GM23338 (cell line): ENCODE results near the gene MRPS21. TPM values are rescaled to one million over a fixed set of nuclear protein-coding genes. Genes with fewer than 3 reads are reported as not detected.

Source experiments
- ATAC-seq: fragments of 200-7000 bp; cut with Tn5 transposase; 3 replicates; pipeline ENCODE4 v1.9.1; 2020
- DNase-seq: peaks from one replicate; pipeline ENCODE4 v3.0.0-alpha.2; 2015; ENCODE audit warnings: low spot score
- H2AFZ ChIP-seq: fragments of 200-600 bp; sonication (generic); 2 replicates; pipeline ENCODE4 v1.8.0; 2016; ENCODE audit warnings: antibody characterized with exemption, mild to moderate bottlenecking, moderate library complexity
- H3F3A ChIP-seq: fragments of 200-600 bp; sonication (generic); replicated peaks from 2 replicates; pipeline ENCODE4 v1.8.0; 2017; ENCODE audit warnings: antibody characterized with exemption, mixed run types, low read depth
- H3K27ac ChIP-seq: fragments of 200-600 bp; sonication (generic); 2 replicates; pipeline ENCODE4 v1.6.1; 2016; ENCODE audit warnings: low read depth
- H3K27me3 ChIP-seq: fragments of 200-600 bp; sonication (generic); 2 replicates; pipeline ENCODE4 v1.8.0; 2016; ENCODE audit warnings: mild to moderate bottlenecking, mixed run types, moderate library complexity; ENCODE audit not compliant: insufficient read depth
- H3K36me3 ChIP-seq: fragments of 200-600 bp; sonication (generic); 2 replicates; pipeline ENCODE4 v1.8.0; 2016; ENCODE audit warnings: mild to moderate bottlenecking; ENCODE audit not compliant: insufficient read depth
- H3K4me1 ChIP-seq: fragments of 200-600 bp; sonication (generic); 2 replicates; pipeline ENCODE4 v1.8.0; 2016; ENCODE audit warnings: mild to moderate bottlenecking, moderate library complexity; ENCODE audit not compliant: insufficient read depth
- H3K4me2 ChIP-seq: fragments of 200-600 bp; sonication (generic); 2 replicates; pipeline ENCODE4 v1.7.1; 2017; ENCODE audit warnings: mixed run types
- H3K4me3 ChIP-seq: fragments of 200-600 bp; sonication (generic); 2 replicates; pipeline ENCODE4 v1.6.1; 2016; ENCODE audit warnings: mixed run types
- H3K79me2 ChIP-seq: fragments of 200-600 bp; sonication (generic); replicated peaks from 2 replicates; pipeline ENCODE4 v1.8.0; 2017; ENCODE audit warnings: mild to moderate bottlenecking; ENCODE audit not compliant: insufficient read depth
- H3K9me2 ChIP-seq: fragments of 200-600 bp; sonication (generic); 2 replicates; pipeline ENCODE4 v1.8.0; 2017; ENCODE audit not compliant: insufficient read depth
- H4K20me1 ChIP-seq: fragments of 200-600 bp; sonication (generic); replicated peaks from 2 replicates; pipeline ENCODE4 v1.8.0; 2017; ENCODE audit warnings: mild to moderate bottlenecking; ENCODE audit not compliant: insufficient read depth
- H3K27ac Mint-ChIP-seq: 2 replicates; pipeline ENCODE4 v1.8.0; 2020; ENCODE audit warnings: inconsistent platforms, mild to moderate bottlenecking, moderate library complexity, mixed read lengths
- H3K27me3 Mint-ChIP-seq: 3 replicates; pipeline ENCODE4 v1.8.0; 2022; ENCODE audit warnings: low read depth, mild to moderate bottlenecking, moderate library complexity, mixed read lengths, inconsistent platforms; ENCODE audit not compliant: insufficient read depth, poor library complexity
- H3K36me3 Mint-ChIP-seq: 3 replicates; pipeline ENCODE4 v1.8.0; 2021; ENCODE audit warnings: low read depth, mild to moderate bottlenecking, inconsistent platforms, moderate library complexity, mixed read lengths
- H3K4me1 Mint-ChIP-seq: 3 replicates; pipeline ENCODE4 v1.8.0; 2020; ENCODE audit warnings: mild to moderate bottlenecking, inconsistent platforms, mixed read lengths
- H3K4me3 Mint-ChIP-seq: 3 replicates; pipeline ENCODE4 v1.8.0; 2021; ENCODE audit warnings: moderate library complexity, mild to moderate bottlenecking, inconsistent platforms, mixed read lengths
- H3K9me3 Mint-ChIP-seq: 3 replicates; pipeline ENCODE4 v1.8.0; 2020; ENCODE audit warnings: moderate library complexity, mild to moderate bottlenecking, inconsistent platforms, mixed read lengths
- CREB1 ChIP-seq: fragments of 250-450 bp; sonication (Bioruptor Pico); IDR thresholded peaks from 2 replicates; pipeline ENCODE4 v1.5.0; 2020; ENCODE audit warnings: low read depth, mild to moderate bottlenecking, moderate library complexity
- CTCF ChIP-seq, 2 experiments: fragments of 200-600 bp in 1 of 2; sonication (generic) in 1 of 2; conservative IDR thresholded peaks; 2 replicates each; pipeline versions ENCODE4 v1.5.1 to v1.6.1; 2016 to 2017; ENCODE audit warnings: antibody characterized with exemption in 2 of 2, low read depth in 2 of 2, mild to moderate bottlenecking in 2 of 2, moderate library complexity in 1 of 2
- ETS1 ChIP-seq: IDR thresholded peaks from 2 replicates; pipeline ENCODE4 v1.6.1; 2016; ENCODE audit warnings: antibody characterized with exemption
- EZH2 ChIP-seq: fragments of 200-600 bp; sonication (generic); IDR thresholded peaks from one replicate; pipeline ENCODE4 v1.8.0; 2017; ENCODE audit warnings: antibody characterized with exemption, mild to moderate bottlenecking, low read depth; ENCODE audit not compliant: unreplicated experiment
- EZH2phosphoT487 ChIP-seq: fragments of 200-600 bp; sonication (generic); IDR thresholded peaks from one replicate; pipeline ENCODE4 v1.8.1; 2018; ENCODE audit warnings: antibody characterized with exemption; ENCODE audit not compliant: unreplicated experiment
- JUNB ChIP-seq: IDR thresholded peaks from one replicate; pipeline ENCODE4 v1.6.1; 2016; ENCODE audit warnings: antibody characterized with exemption; ENCODE audit not compliant: unreplicated experiment
- POLR2AphosphoS5 ChIP-seq: IDR thresholded peaks from 2 replicates; pipeline ENCODE4 v1.6.1; 2016; ENCODE audit warnings: antibody characterized with exemption, low read depth
- REST ChIP-seq: IDR thresholded peaks from one replicate; pipeline ENCODE4 v1.6.1; 2018; ENCODE audit warnings: antibody characterized with exemption; ENCODE audit not compliant: unreplicated experiment
- STAT1 ChIP-seq: IDR thresholded peaks from one replicate; pipeline ENCODE4 v1.6.1; 2016; ENCODE audit warnings: antibody characterized with exemption; ENCODE audit not compliant: unreplicated experiment
- ZNF114 ChIP-seq: fragments of 250-450 bp; sonication (Bioruptor Pico); IDR thresholded peaks from 2 replicates; pipeline ENCODE4 v1.5.0; 2020; ENCODE audit warnings: mild to moderate bottlenecking, moderate library complexity
- ZNF331 ChIP-seq: fragments of 250-450 bp; sonication (Bioruptor Pico); IDR thresholded peaks from 2 replicates; pipeline ENCODE4 v1.5.0; 2020; ENCODE audit warnings: low read depth, mild to moderate bottlenecking, moderate library complexity
- ZNF462 ChIP-seq: fragments of 250-450 bp; sonication (Bioruptor Pico); IDR thresholded peaks from 2 replicates; pipeline ENCODE4 v1.5.0; 2020; ENCODE audit warnings: mild to moderate bottlenecking, moderate library complexity
- long read RNA-seq: library from polyadenylated mRNA; unstranded; transcript quantifications from one replicate; pipeline ENCODE4 v2.0.0, GENCODE V29; 2020; ENCODE audit not compliant: unreplicated experiment
- polyA plus RNA-seq: library from polyadenylated mRNA; unstranded; fragments of >200 nt; fragmentation: Nextera tagmentation; extraction: Ambion mirVana; gene quantifications from 2 replicates; pipeline ENCODE4 v1.2.1, GENCODE V29; 2016
- total RNA-seq: library from RNA; depleted of rRNA; stranded (reverse); fragments of >200 nt; shearing (Covaris generic); gene quantifications from 2 replicates; pipeline ENCODE4 v1.2.3, GENCODE V29; 2014; rRNA removed

Gene MRPS21
- total RNA-seq, result 51.2 and 51.7 TPM in 2 replicates
- polyA plus RNA-seq, result 313 and 335 TPM in 2 replicates
- long read RNA-seq, transcript MRPS21-201 (2 exons, 1,462 nt), result minor isoform, 68 of 165 reads
- long read RNA-seq, transcript MRPS21-202 (3 exons, 1,226 nt), result major isoform, 94 of 165 reads
- long read RNA-seq, partial matches to known transcripts, result 0 of 165 reads
- long read RNA-seq, other reads (novel, unspliced or antisense), result 3 of 165 reads

- no peaks in the 10 kb centered on the region for H3K9me3 Mint-ChIP-seq
- TF ChIP-seq STAT1 (no peak), CTCF (conservative IDR thresholded peaks at IDR 0.05; ENCODE audit: low read depth in 2 of 2) (no peak), REST (no peak), JUNB (no peak), ZNF114 (no peak), POLR2AphosphoS5 (peak; percentile 96), ZNF331 (CRISPR knock-in tag) (no peak), EZH2 (no peak), CREB1 (CRISPR knock-in tag) (peak; percentile 91), ZNF462 (CRISPR knock-in tag) (no peak), ETS1 (peak; percentile 86), EZH2phosphoT487 (no peak)
Measured at GRCh38 chr1:150293433-150294253, at the start of gene MRPS21. Gene MRPS21 (plus strand): TSS chr1:150293861. CDS start chr1:150294367, 506 bp downstream.

More at GRCh38 chr1:150293433-150294253, at the start of gene MRPS21:
- ATAC-seq (peak; percentile 99), DNase-seq (peak; percentile 99)
- peak within 1 kb of the TSS; percentile 99 for H3K4me2 ChIP-seq
- H3K9me2 ChIP-seq, result no peaks in the 10 kb centered on the region
- peaks cover 22% of the 10 kb centered on the region for H3K36me3 ChIP-seq
- Mint-ChIP-seq H3K27ac (peak within 1 kb of the TSS; percentile 98), H3K36me3 (peaks cover 45% of the 10 kb centered on the region), H3K27me3 (peaks cover 15% of the 10 kb centered on the region), H3K4me1 (peaks cover 14% of the 10 kb centered on the region), H3K4me3 (peak within 1 kb of the TSS; percentile 98)
- peak within 1 kb of the TSS; percentile 56; the same call in 1 of the 2 replicates for H2AFZ ChIP-seq
- peaks cover 10% of the 10 kb centered on the region for H3K4me1 ChIP-seq
- peaks cover 24% of the 10 kb centered on the region; the same call in 1 of the 2 replicates for H3F3A ChIP-seq
- H4K20me1 ChIP-seq, result peaks cover 9% of the 10 kb centered on the region; the same call in 1 of the 2 replicates
- peak within 1 kb of the TSS; percentile 98 for H3K4me3 ChIP-seq
- no peaks in the 10 kb centered on the region for H3K27me3 ChIP-seq
- H3K79me2 ChIP-seq, result peaks cover 47% of the 10 kb centered on the region
- peak within 1 kb of the TSS; percentile 93 for H3K27ac ChIP-seq
